ENCODE data around the gene CDKN1C.

The CDKN1C gene

GRCh38 chr11:2904153-2905052 lies 18.8 kb upstream of the CDKN1C start:
- no peak for DNase-seq

GRCh38 chr11:2903672-2904011 lies 18.1 kb upstream of the CDKN1C start:
- no peak for DNase-seq

GRCh38 chr11:2902784-2903671 lies 17.5 kb upstream of the CDKN1C start:
- no peak for DNase-seq

- DNase-seq: peak; percentile 86 to 89
Measured at GRCh38 chr11:2901854-2902783, 16.5 kb upstream of the CDKN1C start.

GRCh38 chr11:2901196-2901796 lies 15.7 kb upstream of the CDKN1C start:
- no peak for DNase-seq

- no peak for DNase-seq
Measured at GRCh38 chr11:2899080-2899783, 13.7 kb upstream of the CDKN1C start.

- peak; percentile 36 to 41 for DNase-seq
Measured at GRCh38 chr11:2898366-2899079, 12.9 kb upstream of the CDKN1C start.

GRCh38 chr11:2897048-2897447 lies 11.5 kb upstream of the CDKN1C start:
- no peak for DNase-seq

- DNase-seq: no peak
Measured at GRCh38 chr11:2896047-2896446, 10.5 kb upstream of the CDKN1C start.

GRCh38 chr11:2893935-2894334 lies 8.4 kb upstream of the CDKN1C start:
- DNase-seq: no peak

GRCh38 chr11:2892967-2893528 lies 7.5 kb upstream of the CDKN1C start:
- DNase-seq: no peak

GRCh38 chr11:2892215-2892966 lies 6.8 kb upstream of the CDKN1C start:
- DNase-seq: peak; percentile 46 to 62

- DNase-seq: no peak
Measured at GRCh38 chr11:2891326-2892214, 6.0 kb upstream of the CDKN1C start.

GRCh38 chr11:2890466-2891294 lies 5.1 kb upstream of the CDKN1C start:
- no peak for DNase-seq

GRCh38 chr11:2889362-2890273 lies 4.0 kb upstream of the CDKN1C start:
- DNase-seq: no peak

- peak; percentile 78 to 89 for DNase-seq
Measured at GRCh38 chr11:2888266-2888968, 2.8 kb upstream of the CDKN1C start.

Data from stimulated activated CD4-positive, alpha-beta T cell treated with anti-CD3 and anti-CD28 coated beads, Interleukin-4, amount 100 ng/mL, for 4 hours (primary cell).